Measurements from ENCODE around the gene KAZN.

Gene KAZN

GRCh38 chr1:15095496-15095875, 497.0 kb downstream of the KAZN start:
- DNase-seq (ENCODE audit: low read depth in 2 of 2, low spot score in 1 of 2), result no peak

GRCh38 chr1:15096293-15096692, 497.8 kb downstream of the KAZN start:
- no peak for DNase-seq (ENCODE audit: low read depth in 2 of 2, low spot score in 1 of 2)

- DNase-seq (ENCODE audit: low read depth in 2 of 2, low spot score in 1 of 2), result no peak
Measured at GRCh38 chr1:15098176-15099125, 500.0 kb downstream of the KAZN start.

- no peak for DNase-seq (ENCODE audit: low read depth in 2 of 2, low spot score in 1 of 2)
Measured at GRCh38 chr1:15099441-15100120, 501.1 kb downstream of the KAZN start.

GRCh38 chr1:15100121-15100879, 501.8 kb downstream of the KAZN start:
- no peak for DNase-seq (ENCODE audit: low read depth in 2 of 2, low spot score in 1 of 2)

GRCh38 chr1:15100880-15101760, 502.6 kb downstream of the KAZN start:
- no peak for DNase-seq (ENCODE audit: low read depth in 2 of 2, low spot score in 1 of 2)

GRCh38 chr1:15101801-15102200, 503.3 kb downstream of the KAZN start:
- DNase-seq (ENCODE audit: low read depth in 2 of 2, low spot score in 1 of 2), result no peak

GRCh38 chr1:15102646-15103045, 504.2 kb downstream of the KAZN start:
- no peak for DNase-seq (ENCODE audit: low read depth in 2 of 2, low spot score in 1 of 2)

GRCh38 chr1:15103211-15103610, 504.7 kb downstream of the KAZN start:
- DNase-seq (ENCODE audit: low read depth in 2 of 2, low spot score in 1 of 2), result no peak

- DNase-seq (ENCODE audit: low read depth in 2 of 2, low spot score in 1 of 2), result no peak
Measured at GRCh38 chr1:15103906-15104305, 505.4 kb downstream of the KAZN start.

- no peak for DNase-seq (ENCODE audit: low read depth in 2 of 2, low spot score in 1 of 2)
Measured at GRCh38 chr1:15104768-15105167, 506.3 kb downstream of the KAZN start.

- no peak for DNase-seq (ENCODE audit: low read depth in 2 of 2, low spot score in 1 of 2)
Measured at GRCh38 chr1:15106608-15107007, 508.1 kb downstream of the KAZN start.

- no peak for DNase-seq (ENCODE audit: low read depth in 2 of 2, low spot score in 1 of 2)
Measured at GRCh38 chr1:15107058-15107687, 508.7 kb downstream of the KAZN start.

GRCh38 chr1:15107911-15108310, 509.4 kb downstream of the KAZN start:
- no peak for DNase-seq (ENCODE audit: low read depth in 2 of 2, low spot score in 1 of 2)

- no peak for DNase-seq (ENCODE audit: low read depth in 2 of 2, low spot score in 1 of 2)
Measured at GRCh38 chr1:15110128-15110866, 511.8 kb downstream of the KAZN start.

GRCh38 chr1:15110867-15111230, 512.4 kb downstream of the KAZN start:
- DNase-seq (ENCODE audit: low read depth in 2 of 2, low spot score in 1 of 2), result no peak

- DNase-seq (ENCODE audit: low read depth in 2 of 2, low spot score in 1 of 2), result no peak
Measured at GRCh38 chr1:15113146-15113545, 514.7 kb downstream of the KAZN start.

GRCh38 chr1:15114884-15115283, 516.4 kb downstream of the KAZN start:
- no peak for DNase-seq (ENCODE audit: low read depth in 2 of 2, low spot score in 1 of 2)

- DNase-seq (ENCODE audit: low read depth in 2 of 2, low spot score in 1 of 2), result no peak
Measured at GRCh38 chr1:15115542-15116330, 517.3 kb downstream of the KAZN start.

All from stimulated activated CD8-positive, alpha-beta memory T cell treated with anti-CD3 and anti-CD28 coated beads, Interleukin-4, amount 100 ng/mL, for 4 hours (primary cell).